HTERT RPE-1 (cell line): ENCODE measurements around the gene CAMK2N2.

Experiments used
- in situ Hi-C: fragments of 300-500 bp; cut with MboI; formaldehyde crosslinking; loops from 4 replicates; pipeline ENCODE4 v1.14.3; 2020; ENCODE audit warnings: low sequenced_read_pairs

CAMK2N2 gene

GRCh38 chr3:184228376-184229137, 32.8 kb downstream of the CAMK2N2 start:
- in situ Hi-C loops: no loop called here

DNA sequence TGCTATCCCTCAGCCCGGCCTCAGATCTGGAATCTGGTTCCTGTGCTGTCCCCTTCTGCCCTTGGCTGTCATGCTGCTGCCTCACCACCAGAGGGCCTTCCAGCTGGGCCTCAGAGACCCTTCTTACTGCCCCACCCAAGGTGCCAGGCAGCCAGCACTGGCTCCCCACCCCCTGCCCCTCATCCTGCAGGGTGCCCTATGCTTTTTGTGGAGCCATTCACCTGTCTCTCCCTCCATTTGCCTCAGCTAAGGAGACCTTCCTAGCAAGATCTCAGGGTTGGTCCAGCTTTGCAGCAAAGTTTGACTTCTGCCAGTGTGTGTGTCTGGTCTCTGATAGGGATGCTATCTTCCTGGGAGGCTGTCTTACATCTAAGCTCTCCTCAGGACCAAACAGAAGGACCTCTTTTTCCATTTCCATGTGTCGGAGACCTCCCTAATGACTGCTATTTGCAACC, 33.8 kb downstream of the CAMK2N2 start:
- in situ Hi-C loops: no loop called here

DNA sequence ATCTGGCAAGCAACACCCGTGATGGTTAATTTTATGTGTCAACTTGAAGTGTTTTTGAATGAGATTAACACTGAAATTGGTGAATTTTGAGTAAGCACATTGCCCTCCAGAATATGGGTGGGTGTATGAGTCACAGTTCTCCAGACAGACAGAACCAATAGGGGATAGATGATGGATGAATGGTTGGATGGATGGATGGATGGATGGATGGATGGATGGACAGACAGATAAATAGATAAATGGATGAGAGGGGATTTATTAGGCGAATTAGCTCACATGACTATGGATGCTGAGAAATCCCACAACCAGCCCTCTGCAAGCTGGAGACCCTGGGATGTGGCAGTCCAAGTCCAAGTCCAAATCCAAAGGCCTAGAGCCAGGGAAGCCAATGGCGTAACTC, 37.4 kb downstream of the CAMK2N2 start:
- in situ Hi-C loops: no loop called here

DNA sequence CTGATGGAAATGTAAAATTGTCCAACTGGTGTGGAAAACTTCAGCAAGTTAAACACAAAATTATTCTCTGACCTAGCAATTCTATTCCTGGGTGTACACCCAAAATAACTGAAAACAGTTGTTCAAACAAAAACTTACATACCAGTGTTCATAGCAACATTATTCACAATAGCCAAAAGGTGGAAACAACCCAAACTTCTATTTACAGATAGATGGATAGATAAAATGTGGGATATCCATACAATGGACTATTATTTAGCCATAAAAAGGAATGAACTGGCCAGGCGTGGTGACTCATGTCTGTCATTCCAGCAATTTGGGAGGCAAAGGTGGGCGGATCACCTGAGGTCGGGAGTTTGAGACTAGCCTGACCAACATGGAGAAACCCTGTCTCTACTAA, 38.8 kb downstream of the CAMK2N2 start:
- in situ Hi-C loops: no loop called here

DNA sequence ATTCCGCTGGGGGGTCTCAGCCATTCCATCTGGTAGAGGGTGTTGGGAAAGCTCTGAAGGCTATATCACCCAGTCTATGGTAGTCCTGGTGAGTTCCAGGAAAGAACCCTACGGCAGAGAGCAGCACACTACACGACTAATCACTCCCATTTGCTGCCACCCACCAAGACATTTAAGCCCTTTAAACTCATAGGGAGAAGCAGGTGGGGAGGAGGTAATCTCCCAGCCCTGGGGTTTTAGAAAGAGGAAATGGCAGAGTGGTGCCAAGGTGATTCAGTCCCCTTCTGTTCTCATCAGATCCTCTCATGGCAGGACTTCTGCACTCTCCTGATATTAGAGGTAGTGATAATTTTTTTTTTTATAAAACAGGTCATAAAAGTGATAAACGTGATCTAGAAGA, 42.5 kb downstream of the CAMK2N2 start:
- in situ Hi-C loops: no loop called here

- in situ Hi-C loops: no loop called here
Observed at GRCh38 chr3:184211718-184212117, 49.6 kb downstream of the CAMK2N2 start.

DNA sequence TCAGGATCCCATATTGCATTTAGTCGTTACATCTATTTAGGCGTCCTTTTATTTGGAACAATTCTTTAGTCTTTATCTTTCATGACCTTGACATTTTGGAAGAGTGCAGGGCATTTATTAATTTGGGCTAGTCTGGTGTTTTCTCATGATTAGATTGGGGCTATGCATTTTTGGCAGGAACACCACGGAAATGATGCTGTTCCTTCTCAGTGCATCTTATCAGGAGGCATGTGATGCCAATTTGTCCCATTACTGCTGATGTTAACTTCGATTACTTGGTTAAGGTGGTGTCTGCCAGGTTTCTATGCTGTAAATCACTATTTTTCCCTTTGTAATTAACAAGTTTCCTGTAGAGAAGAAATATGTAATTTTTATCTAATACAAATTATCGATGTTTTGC, 50.1 kb downstream of the CAMK2N2 start:
- in situ Hi-C loops: no loop called here
